HG03342 (cell line): Measurements from ENCODE around the gene ST3GAL6.
A peak's percentile ranks its signal among the peaks of the same experiment; 100 is the strongest.

ENCODE experiments used
- ATAC-seq: cut with Tn5 transposase; IDR thresholded peaks from one replicate; pipeline ENCODE4 v1.9.1; 2021; ENCODE audit warnings: mild to moderate bottlenecking, moderate library complexity; ENCODE audit not compliant: unreplicated experiment

The ST3GAL6 gene

DNA sequence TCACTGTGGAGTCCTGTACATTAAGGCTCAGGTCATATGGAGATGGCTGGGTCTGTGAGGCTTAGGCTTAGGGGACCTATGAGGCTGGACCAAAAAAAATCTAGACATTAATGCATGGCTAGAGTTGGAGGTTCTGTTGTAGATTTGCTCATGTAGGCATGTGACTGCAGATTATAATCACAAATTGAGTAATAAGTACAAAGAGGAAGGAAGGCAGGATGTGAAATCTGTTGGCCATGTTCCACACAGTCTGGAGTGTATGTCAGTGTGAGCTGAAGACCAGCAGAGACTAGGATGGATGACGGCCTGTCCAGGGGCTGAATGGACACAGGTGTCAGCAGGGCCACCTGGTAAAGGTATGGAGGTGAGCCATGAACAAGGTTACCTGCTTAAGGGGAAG is at the start of gene ST3GAL6:
TSS of gene ST3GAL6 (plus strand) at position 265 of the 400 bp plus-strand sequence. CDS start 5,101 bp downstream, outside the sequence.
- peak; percentile 55 for ATAC-seq

- ATAC-seq = no peak
These were observed 49.2 kb upstream of the ST3GAL6 start for GRCh38 chr3:98713984-98714383.

- ATAC-seq = no peak
These were observed 45.6 kb upstream of the ST3GAL6 start for GRCh38 chr3:98717584-98717983.

- ATAC-seq = no peak
These were observed 44.4 kb upstream of the ST3GAL6 start for GRCh38 chr3:98718730-98719129.

DNA sequence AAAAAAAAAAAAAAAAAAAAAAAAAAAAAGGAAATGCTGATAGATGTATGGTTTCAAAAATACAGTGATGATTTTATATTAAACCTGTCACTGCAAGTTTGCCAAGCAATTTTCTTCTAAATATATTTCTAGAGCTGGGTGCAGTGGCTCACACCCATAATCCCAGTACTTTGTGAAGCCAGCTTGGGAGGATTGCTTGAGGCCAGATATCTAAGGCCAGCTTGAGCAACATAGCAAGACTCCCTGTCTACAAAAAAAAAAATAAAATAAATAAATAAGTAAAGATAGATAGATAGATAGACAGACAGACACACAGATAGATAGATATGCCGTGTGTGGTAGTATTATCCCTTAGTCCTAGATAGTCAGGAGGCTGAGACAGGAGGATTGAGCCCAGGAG is 41.4 kb upstream of the ST3GAL6 start:
- ATAC-seq = no peak

GRCh38 chr3:98722389-98722788 is 40.8 kb upstream of the ST3GAL6 start:
- no peak for ATAC-seq

DNA sequence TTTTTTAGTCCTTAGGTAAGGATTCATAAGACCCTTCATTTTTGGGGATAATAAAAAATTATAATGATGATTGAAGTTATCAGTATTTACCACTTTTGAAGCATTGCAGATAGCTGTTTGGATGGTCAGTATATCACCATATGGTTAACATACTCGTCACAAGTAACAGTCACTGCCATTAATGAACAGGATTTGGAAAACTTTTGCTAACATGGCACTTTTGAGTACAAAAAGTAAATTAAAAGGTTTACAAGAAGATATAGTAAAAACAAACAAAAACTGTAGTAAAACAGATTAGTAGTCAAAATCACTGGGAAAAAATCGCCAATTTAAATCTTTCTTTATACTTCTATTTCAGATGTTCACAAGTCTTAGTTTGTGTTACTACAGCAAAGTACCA is 37.8 kb upstream of the ST3GAL6 start:
- ATAC-seq = no peak

DNA sequence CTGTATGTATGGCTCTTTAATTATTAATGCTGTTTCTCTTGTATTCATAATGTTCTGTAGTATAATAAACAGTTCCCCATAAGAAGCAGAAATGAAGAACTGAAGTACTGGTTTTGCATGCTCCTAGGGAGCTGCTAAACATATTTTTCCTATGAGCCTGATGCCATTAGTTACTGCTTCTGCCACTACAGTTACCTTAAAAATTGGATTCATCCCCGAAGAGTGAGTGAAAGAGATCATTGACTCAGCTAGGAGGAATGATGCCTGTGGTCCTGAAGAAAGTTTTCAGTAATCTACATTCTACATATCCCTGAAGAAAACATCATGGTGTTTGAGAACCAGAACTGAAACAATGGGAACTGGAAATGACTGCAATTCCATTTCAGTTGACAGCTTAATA is 37.1 kb upstream of the ST3GAL6 start:
- ATAC-seq = no peak

DNA sequence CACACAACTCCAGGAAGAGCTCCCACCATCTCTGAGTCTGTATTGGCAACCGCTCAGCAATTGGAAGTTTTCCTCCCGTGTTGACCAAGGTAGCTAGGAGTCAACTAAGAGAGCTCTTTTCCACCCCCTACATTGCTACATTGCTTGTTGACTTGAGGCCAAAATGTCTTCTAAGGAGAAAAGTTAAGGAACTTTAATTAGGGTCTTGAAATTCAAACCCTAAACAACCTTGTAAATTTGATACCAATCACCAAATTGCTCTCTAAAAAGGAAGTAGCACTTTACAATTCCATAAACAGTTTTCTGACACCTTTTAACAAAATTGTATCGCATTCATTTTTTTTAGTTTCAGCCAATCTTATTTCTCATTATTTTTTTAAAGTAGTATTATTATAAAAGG is 35.5 kb upstream of the ST3GAL6 start:
- no peak for ATAC-seq

GRCh38 chr3:98728672-98729071 is 34.5 kb upstream of the ST3GAL6 start:
- no peak for ATAC-seq

- peak; percentile 59 for ATAC-seq
These were observed 32.8 kb upstream of the ST3GAL6 start for GRCh38 chr3:98730338-98730737.

- no peak for ATAC-seq
These were observed 32.1 kb upstream of the ST3GAL6 start for GRCh38 chr3:98730886-98731537.

DNA sequence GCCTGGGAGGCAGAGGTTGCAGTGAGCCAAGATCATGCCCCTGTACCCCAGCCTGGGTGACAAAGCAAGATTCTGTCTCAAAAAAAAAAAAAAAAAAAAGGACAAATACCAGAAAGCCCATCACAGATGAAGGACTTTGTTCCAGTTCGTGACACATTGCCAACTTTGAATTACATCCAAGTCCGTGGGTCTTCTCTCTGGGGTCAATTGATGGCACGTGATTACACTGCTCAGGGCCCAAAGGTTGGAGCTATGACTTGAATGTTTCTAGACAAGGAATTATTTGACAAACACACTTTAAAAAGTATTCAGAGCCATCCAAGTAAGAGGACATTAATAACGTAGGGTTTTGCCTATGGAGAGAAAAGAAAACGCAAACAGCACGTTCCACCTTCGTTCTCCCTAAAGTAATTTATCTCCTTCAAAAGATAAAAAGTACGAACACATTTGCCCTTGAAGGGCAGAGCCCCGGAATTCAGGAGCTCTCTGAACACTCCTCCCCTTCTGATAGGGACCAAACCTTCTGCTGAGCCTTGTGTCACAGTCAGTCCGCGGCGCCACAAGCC is 31.3 kb upstream of the ST3GAL6 start:
- ATAC-seq = no peak

GRCh38 chr3:98732286-98733052 is 30.7 kb upstream of the ST3GAL6 start:
- ATAC-seq = no peak

DNA sequence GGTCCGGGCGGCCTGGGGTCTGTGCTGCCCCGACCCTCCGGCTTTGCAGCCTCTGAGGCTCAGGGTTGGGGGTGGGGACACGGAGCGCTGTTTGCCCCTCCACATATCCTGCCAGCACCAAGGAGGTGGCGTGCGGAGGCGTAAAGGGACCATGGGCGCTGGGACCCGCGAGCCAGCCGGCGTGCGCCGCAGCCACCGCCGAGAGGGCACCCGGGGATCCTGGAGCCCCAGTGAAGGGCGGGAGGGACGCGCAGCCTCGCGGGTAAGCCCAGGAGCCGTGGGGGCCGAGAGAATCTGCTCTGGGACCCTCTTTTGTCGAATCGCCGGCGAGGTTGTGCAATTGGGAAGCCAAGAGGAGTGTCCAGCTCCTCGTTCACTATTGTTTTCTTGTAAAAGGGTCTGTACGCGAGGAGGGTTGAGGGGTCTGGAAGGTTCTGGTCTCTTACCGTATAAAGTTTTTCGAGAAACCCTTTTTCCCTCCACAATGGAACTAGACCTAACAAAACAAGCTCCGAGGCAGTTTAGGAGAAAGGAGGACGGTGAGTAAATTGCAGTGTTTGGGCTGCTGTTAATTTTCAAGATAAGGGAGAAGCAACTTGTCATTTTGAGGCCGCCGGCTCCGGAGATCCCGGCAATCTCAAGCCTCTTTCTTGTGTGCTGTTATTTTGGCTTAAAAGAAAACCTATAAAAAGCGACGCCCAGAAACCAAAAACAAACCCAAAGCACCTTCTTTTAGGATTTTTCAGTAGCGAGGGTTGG is 29.9 kb upstream of the ST3GAL6 start:
- ATAC-seq = no peak

DNA sequence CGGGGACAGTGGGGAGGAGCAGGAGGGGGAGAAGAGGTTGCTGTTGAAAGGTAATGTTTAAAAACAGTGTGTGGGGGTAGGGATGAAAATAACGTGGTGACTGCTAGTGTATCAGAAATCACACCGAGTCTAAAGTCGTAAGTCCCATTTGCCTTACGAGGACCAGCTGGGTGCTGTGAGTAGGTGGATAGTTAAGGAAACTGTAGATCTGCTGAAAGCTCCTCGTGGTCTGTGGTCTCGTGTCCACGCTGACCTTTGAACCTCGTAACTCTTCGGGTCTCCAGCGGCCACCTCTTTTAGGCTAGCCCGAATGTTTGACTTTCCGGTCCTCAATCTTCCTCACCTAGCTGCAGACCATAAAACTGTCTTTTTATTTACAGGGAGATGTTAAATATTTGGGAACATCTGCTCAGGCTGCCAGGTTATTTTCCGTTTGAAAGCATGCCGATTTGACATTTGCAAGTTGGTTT is 29.3 kb upstream of the ST3GAL6 start:
- peak; percentile 28 for ATAC-seq

GRCh38 chr3:98734306-98734705 is 28.8 kb upstream of the ST3GAL6 start:
- ATAC-seq = no peak

- ATAC-seq = no peak
These were observed 28.4 kb upstream of the ST3GAL6 start for GRCh38 chr3:98734735-98735134.

DNA sequence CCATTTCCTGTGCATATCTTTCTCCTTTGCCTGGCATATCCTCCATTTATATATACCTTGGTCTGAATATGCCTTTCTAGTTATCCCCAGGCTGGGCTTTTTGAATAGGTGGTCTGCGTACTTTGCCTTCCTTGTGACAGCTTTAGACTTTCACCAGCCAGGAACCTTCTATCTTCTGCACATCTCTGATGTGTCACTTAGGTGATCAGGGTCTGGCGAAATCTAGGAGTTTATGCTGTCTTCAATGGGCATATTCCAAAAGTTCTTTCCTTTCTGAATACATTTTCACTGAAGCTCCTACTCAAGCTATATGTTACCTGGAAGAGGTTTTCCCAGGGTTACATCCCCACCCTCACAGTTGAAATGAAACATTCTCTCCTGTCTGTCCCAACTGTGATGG is 27.8 kb upstream of the ST3GAL6 start:
- no peak for ATAC-seq

- ATAC-seq = no peak
These were observed 27.3 kb upstream of the ST3GAL6 start for GRCh38 chr3:98735761-98736269.

DNA sequence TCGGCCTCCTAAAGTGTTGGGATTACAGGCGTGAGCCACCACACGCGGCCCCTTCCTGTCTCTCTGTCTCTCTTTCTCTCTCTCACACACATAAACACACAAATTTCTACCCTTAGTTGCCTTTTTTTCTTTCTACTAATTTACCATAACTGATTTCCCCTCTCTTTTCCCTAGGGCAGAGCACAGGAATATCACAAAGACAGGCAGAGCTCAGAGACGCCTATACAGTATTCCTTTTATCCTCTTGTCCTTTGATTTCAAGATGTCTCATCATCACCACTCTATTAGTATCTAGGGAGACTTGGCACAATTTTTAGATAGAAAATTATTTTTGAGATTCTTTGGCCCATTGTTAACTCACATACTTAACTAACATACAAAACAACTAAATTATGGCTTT is 25.8 kb upstream of the ST3GAL6 start:
- no peak for ATAC-seq
